K562 treated with DMSO at 1 percent for 24 hours (cell line): ENCODE results near the gene PHAX. TPM values are rescaled to one million over a fixed set of nuclear protein-coding genes. Genes with fewer than 3 reads are reported as not detected.

ENCODE experiments used
- total RNA-seq: library from RNA; unstranded; fragments of 300-600 nt; gene quantifications from 2 replicates; pipeline ENCODE4 v1.2.3, GENCODE V29; 2022; ENCODE audit warnings: low read depth; ENCODE audit not compliant: insufficient read depth

The PHAX gene, protein sequence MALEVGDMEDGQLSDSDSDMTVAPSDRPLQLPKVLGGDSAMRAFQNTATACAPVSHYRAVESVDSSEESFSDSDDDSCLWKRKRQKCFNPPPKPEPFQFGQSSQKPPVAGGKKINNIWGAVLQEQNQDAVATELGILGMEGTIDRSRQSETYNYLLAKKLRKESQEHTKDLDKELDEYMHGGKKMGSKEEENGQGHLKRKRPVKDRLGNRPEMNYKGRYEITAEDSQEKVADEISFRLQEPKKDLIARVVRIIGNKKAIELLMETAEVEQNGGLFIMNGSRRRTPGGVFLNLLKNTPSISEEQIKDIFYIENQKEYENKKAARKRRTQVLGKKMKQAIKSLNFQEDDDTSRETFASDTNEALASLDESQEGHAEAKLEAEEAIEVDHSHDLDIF
- 13.0 and 16.1 TPM in 2 replicates for total RNA-seq

DNA sequence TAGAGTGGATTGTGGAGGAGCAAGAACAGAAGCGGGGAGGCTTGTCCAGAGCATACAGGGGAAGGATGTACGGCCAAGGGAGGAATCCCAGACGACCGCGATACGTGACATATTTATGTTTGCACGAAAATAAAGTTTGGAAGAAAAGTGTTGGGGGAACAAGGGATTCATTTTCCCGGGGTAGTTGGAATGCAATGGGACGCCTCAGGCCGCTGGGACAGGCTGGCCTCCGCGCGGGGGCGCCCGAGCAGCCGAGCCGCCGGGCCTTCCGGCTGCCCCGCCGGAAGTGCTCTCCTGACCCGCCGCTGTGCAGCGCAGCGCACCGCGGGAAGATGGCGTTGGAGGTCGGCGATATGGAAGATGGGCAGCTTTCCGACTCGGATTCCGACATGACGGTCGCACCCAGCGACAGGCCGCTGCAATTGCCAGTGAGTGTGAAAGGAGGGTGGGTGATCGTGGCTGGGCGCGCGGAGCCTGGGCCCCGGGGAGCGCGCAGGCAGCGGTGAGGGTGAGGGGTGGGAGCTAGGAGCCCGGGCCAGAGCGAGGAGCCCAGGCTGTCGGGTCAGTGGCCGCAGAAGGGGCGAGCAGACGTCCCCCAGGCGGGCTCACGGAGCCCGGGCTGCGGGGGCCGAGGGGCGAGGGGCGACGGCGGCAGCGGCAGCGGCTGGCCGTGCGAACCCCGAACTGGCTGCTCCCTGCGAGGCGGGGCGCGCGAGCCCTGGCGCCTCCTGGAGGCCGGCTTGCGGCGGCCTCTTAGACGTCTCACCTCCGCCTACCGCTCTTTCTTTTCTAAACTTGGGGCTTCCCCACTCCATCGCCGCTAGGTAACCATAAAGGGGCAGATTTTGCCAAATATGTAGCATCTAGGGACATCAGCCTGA is at the start of gene PHAX:
PHAX (plus strand) TSS at position 317 of the 881 bp plus-strand sequence; CDS start at position 333, 16 bp downstream.

DNA sequence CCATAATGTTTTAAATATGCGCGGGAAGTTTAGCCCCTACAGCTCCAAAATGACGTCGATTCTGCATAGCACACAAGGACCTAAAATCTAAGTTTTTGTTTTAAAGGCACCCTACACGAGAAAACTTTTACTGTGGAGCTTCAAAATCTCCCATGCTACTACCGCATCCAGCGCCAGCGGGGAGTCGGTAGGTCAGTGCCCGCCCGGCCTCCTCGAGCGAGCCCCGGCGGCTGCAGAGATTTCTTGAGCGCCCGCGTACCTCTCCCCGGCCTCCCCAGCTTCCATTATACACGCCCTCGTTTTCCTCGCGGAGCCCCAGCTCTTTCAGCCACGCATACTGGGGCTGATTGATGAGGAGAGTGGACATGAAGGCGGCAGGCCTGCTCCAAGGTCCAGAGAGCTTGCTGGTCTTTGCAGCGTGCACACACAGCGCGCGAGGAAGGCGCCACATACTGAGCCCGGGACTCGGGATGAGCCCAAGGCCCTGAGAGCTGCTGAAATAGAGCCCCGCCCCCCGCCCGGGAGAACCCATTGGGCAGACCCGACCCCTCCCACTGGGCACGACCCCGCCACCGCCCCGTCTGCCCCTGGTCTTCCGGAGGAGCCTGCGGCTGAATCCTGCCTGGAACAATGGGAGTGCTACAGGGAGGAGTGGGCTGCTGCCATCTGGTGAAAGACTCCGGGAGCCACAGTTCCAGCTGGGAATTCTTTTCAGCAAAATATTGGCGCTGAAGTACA is 5.8 kb upstream of the PHAX start, which contains the start of gene ALDH7A1:
ALDH7A1 (minus strand) TSS at position 472 of the 738 bp plus-strand sequence; CDS start at position 451, 21 bp downstream.

Other genes with a start within 250 kb of the PHAX start
- gene GRAMD2B, start 177.5 kb upstream of the PHAX start, total RNA-seq: 0.96 and 2.4 TPM in 2 replicates
- gene ALDH7A1, start 5.7 kb upstream of the PHAX start, total RNA-seq: not detected in 2 replicates
- 102 TPM in 2 replicates for gene LMNB1, start 176.2 kb downstream of the PHAX start, total RNA-seq